ENCODE results near the gene DNAJB11. TPM values are rescaled to one million over a fixed set of nuclear protein-coding genes. Genes with fewer than 3 reads are reported as not detected.
A peak's percentile ranks its signal among the peaks of the same experiment; 100 is the strongest.
"Not testable (repeated sequence)": the region's sequence is repeated elsewhere in the genome, so short reads cannot be mapped to it uniquely, and the experiment has no call there.

Gene DNAJB11
- 63.6 and 101 TPM in 2 replicates for total RNA-seq

GRCh38 chr3:186570096-186570940 is at the start of gene DNAJB11:
DNAJB11 (plus strand) TSS chr3:186570720; CDS start chr3:186570898, 178 bp downstream.
- peak; percentile 97 for DNase-seq (ENCODE audit: extremely low read depth, low read depth, low spot score)

- no peak for DNase-seq (ENCODE audit: extremely low read depth, low read depth, low spot score)
Measured at GRCh38 chr3:186520957-186521842, 49.3 kb upstream of the DNAJB11 start.

- no peak for DNase-seq (ENCODE audit: extremely low read depth, low read depth, low spot score)
Measured at GRCh38 chr3:186523022-186523421, 47.5 kb upstream of the DNAJB11 start.

- no peak for DNase-seq (ENCODE audit: extremely low read depth, low read depth, low spot score)
Measured at GRCh38 chr3:186523434-186523833, 47.1 kb upstream of the DNAJB11 start.

GRCh38 chr3:186524616-186525015 is 45.9 kb upstream of the DNAJB11 start:
- no peak for DNase-seq (ENCODE audit: extremely low read depth, low read depth, low spot score)

GRCh38 chr3:186525369-186526255 is 44.9 kb upstream of the DNAJB11 start:
- no peak for DNase-seq (ENCODE audit: extremely low read depth, low read depth, low spot score)

- no peak for DNase-seq (ENCODE audit: extremely low read depth, low read depth, low spot score)
Measured at GRCh38 chr3:186526256-186526606, 44.3 kb upstream of the DNAJB11 start.

- DNase-seq (ENCODE audit: extremely low read depth, low read depth, low spot score), result no peak
Measured at GRCh38 chr3:186529201-186529999, 41.1 kb upstream of the DNAJB11 start.

GRCh38 chr3:186530415-186530814 is 40.1 kb upstream of the DNAJB11 start:
- no peak for DNase-seq (ENCODE audit: extremely low read depth, low read depth, low spot score)

- not testable (repeated sequence) for DNase-seq (ENCODE audit: extremely low read depth, low read depth, low spot score)
Measured at GRCh38 chr3:186531694-186532093, 38.8 kb upstream of the DNAJB11 start.

GRCh38 chr3:186532598-186533072 is 37.9 kb upstream of the DNAJB11 start:
- no peak for DNase-seq (ENCODE audit: extremely low read depth, low read depth, low spot score)

GRCh38 chr3:186534113-186534669 is 36.3 kb upstream of the DNAJB11 start:
- DNase-seq (ENCODE audit: extremely low read depth, low read depth, low spot score), result no peak

GRCh38 chr3:186536883-186537844 is 33.4 kb upstream of the DNAJB11 start:
- DNase-seq (ENCODE audit: extremely low read depth, low read depth, low spot score), result no peak

GRCh38 chr3:186538779-186539178 is 31.7 kb upstream of the DNAJB11 start:
- no peak for DNase-seq (ENCODE audit: extremely low read depth, low read depth, low spot score)

GRCh38 chr3:186540221-186540834 is 30.2 kb upstream of the DNAJB11 start:
- peak; percentile 67 for DNase-seq (ENCODE audit: extremely low read depth, low read depth, low spot score)

GRCh38 chr3:186540835-186541226 is 29.7 kb upstream of the DNAJB11 start:
- no peak for DNase-seq (ENCODE audit: extremely low read depth, low read depth, low spot score)

GRCh38 chr3:186544281-186544680 is 26.2 kb upstream of the DNAJB11 start, which contains the start of gene CRYGS:
CRYGS (minus strand) TSS chr3:186544380; CDS start chr3:186544326, 54 bp downstream.
- DNase-seq (ENCODE audit: extremely low read depth, low read depth, low spot score), result no peak

GRCh38 chr3:186549497-186549896 is 21.0 kb upstream of the DNAJB11 start:
- no peak for DNase-seq (ENCODE audit: extremely low read depth, low read depth, low spot score)
